Left ventricle myocardium inferior (tissue), 1 donor: ENCODE measurements around the gene SNRPB. TPM values are rescaled to one million over a fixed set of nuclear protein-coding genes. Genes with fewer than 3 reads are reported as not detected.
"Not testable (repeated sequence)": the region's sequence is repeated elsewhere in the genome, so short reads cannot be mapped to it uniquely, and the experiment has no call there.

Experiments
- DNase-seq: peaks from one replicate; pipeline ENCODE4 v3.0.0-alpha.2; 2020
- H3K27ac ChIP-seq: fragments of 200-600 bp; replicated peaks from 2 replicates; pipeline ENCODE4 v1.8.0; 2021
- H3K27me3 ChIP-seq: fragments of 200-600 bp; 2 replicates; pipeline ENCODE4 v1.8.0; 2021; ENCODE audit warnings: low read depth
- H3K36me3 ChIP-seq: fragments of 200-600 bp; 2 replicates; pipeline ENCODE4 v1.8.0; 2021
- H3K4me1 ChIP-seq: fragments of 200-600 bp; 2 replicates; pipeline ENCODE4 v1.8.0; 2021
- H3K4me3 ChIP-seq: fragments of 200-600 bp; 2 replicates; pipeline ENCODE4 v1.8.0; 2021; ENCODE audit warnings: mild to moderate bottlenecking, moderate library complexity
- H3K9me3 ChIP-seq: fragments of 200-600 bp; replicated peaks from 2 replicates; pipeline ENCODE4 v1.8.0; 2021
- CTCF ChIP-seq: fragments of 200-600 bp; IDR thresholded peaks from 2 replicates; pipeline ENCODE4 v1.8.0; 2021; ENCODE audit warnings: antibody characterized with exemption, mild to moderate bottlenecking, borderline replicate concordance
- intact Hi-C: fragments of 100-400 bp; cut with micrococcal nuclease; formaldehyde crosslinking; loops from one replicate; pipeline ENCODE4 v1.11.0; 2022
- total RNA-seq: library from RNA; stranded (reverse); fragmentation: NEBNext Ultra II Directional; extraction: Animal tissue kit (Norgen Biotek cat#: 25700); gene quantifications from one replicate; pipeline ENCODE4 v1.2.1, GENCODE V29; 2021
- donor health status: DM: no; HTN: yes; CAD: no; lungs with severe emphysema.

SNRPB gene
- total RNA-seq, 1 donor from 2014 or later: 49.3 TPM

DNA sequence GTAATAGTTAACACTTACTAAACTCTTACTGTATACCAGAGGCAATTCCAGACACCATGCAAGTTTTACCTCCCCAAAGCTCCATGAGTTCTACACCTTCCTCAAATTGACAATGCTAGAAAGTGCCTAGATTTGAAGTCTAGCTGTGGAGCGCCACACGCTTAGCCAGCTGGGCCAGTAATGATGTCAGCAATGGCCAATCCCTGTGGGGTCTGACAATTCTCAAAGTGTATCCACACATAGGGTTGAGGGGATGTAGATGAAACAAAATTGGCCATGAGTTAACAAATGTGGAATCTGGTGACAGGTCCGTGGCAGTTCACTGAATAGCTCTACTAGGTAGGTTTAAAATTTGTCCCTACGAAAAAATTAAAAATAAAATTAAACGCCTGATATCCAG, 36.9 kb upstream of the SNRPB start:
- Histone ChIP-seq H3K27me3 (no peaks in the 10 kb centered on the region), H3K4me3 (peak overlapping the region; percentile 95), H3K36me3 (no peaks in the 10 kb centered on the region), H3K27ac (no peak overlapping the region), H3K4me1 (peaks cover 28% of the 10 kb centered on the region), H3K9me3 (no peaks in the 10 kb centered on the region)
- DNase-seq: no peak
- intact Hi-C loops: no loop called here
- no peak for TF ChIP-seq CTCF

- H3K36me3 ChIP-seq, H3K27ac ChIP-seq, H3K4me3 ChIP-seq, H3K9me3 ChIP-seq, H3K27me3 ChIP-seq, DNase-seq, intact Hi-C loops: not testable (repeated sequence)
- peaks cover 28% of the 10 kb centered on the region for H3K4me1 ChIP-seq
Measured at GRCh38 chr20:2506426-2506825, 35.8 kb upstream of the SNRPB start.

DNA sequence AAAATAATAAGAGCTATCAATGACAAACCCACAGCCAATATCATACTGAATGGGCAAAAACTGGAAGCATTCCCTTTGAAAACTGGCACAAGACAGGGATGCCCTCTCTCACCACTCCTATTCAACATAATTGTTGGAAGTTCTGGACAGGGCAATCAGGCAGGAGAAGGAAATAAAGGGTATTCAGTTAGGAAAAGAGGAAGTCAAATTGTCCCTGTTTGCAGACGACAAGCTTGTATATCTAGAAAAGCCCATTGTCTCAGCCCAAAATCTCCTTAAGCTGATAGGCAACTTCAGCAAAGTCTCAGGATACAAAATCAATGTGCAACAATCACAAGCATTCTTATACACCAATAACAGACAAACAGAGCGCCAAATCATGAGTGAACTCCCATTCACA, 34.2 kb upstream of the SNRPB start:
- peaks cover 12% of the 10 kb centered on the region for H3K36me3 ChIP-seq
- H3K27me3 ChIP-seq, intact Hi-C loops, DNase-seq, H3K27ac ChIP-seq, H3K4me3 ChIP-seq, H3K9me3 ChIP-seq: not testable (repeated sequence)
- H3K4me1 ChIP-seq: peaks cover 28% of the 10 kb centered on the region

- H3K4me3 ChIP-seq, H3K27me3 ChIP-seq, H3K9me3 ChIP-seq, intact Hi-C loops, DNase-seq, H3K27ac ChIP-seq: not testable (repeated sequence)
- Histone ChIP-seq H3K36me3 (peaks cover 27% of the 10 kb centered on the region), H3K4me1 (peaks cover 11% of the 10 kb centered on the region)
Measured at GRCh38 chr20:2502808-2503384, 32.3 kb upstream of the SNRPB start.

DNA sequence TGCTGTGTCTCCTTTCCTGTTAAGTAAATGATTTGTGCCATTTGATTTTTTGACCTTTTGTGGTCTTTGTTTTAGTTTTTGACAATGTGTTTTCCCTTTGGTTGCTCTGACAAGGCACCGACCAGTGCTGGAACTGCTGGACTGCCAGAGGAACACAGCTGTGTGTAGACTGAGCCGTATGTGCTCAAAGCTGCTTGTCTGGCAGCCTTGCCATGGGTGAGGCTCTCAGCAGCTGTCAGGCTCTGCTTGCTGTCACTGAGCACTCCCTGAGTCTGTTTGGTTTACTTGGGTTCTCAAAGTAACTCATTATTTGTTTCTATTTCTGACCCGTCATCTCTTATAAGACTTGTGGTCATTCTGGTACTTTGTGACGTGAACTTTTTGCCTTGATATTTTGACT, 15.1 kb upstream of the SNRPB start:
- H3K4me3 ChIP-seq: no peak overlapping the region
- peak; percentile 56 for DNase-seq
- TF ChIP-seq CTCF: no peak
- H3K36me3 ChIP-seq: peaks cover 91% of the 10 kb centered on the region
- peaks cover 17% of the 10 kb centered on the region for H3K4me1 ChIP-seq
- H3K27me3 ChIP-seq: no peaks in the 10 kb centered on the region
- peaks cover 2% of the 10 kb centered on the region for H3K9me3 ChIP-seq
- intact Hi-C loops: no loop called here
- H3K27ac ChIP-seq: peak overlapping the region; percentile 59

DNA sequence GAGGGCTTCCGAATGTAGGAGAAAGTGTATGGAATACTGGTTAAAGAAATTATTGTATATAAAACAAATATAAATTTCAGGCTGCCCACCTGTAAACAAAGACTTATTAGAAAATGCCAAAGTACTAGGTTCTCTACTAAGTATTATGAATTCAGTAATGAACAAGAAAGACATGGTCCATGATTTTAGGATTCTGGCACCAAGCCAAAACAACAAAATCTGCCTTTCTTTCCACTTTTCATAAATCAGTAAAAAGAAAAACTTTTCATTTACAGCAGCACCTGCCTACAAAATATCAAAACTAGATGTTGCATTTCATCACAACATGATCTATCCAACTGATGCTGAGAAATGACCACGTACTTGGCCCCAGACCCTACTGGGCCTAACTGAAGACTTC, 14.5 kb upstream of the SNRPB start:
- H3K9me3 ChIP-seq: peaks cover 7% of the 10 kb centered on the region
- peaks cover 91% of the 10 kb centered on the region for H3K36me3 ChIP-seq
- peak overlapping the region; percentile 59 for H3K27ac ChIP-seq
- no peaks in the 10 kb centered on the region for H3K27me3 ChIP-seq
- no peak for TF ChIP-seq CTCF
- DNase-seq: no peak
- intact Hi-C loops: no loop called here
- peaks cover 17% of the 10 kb centered on the region for H3K4me1 ChIP-seq
- no peak overlapping the region for H3K4me3 ChIP-seq

DNA sequence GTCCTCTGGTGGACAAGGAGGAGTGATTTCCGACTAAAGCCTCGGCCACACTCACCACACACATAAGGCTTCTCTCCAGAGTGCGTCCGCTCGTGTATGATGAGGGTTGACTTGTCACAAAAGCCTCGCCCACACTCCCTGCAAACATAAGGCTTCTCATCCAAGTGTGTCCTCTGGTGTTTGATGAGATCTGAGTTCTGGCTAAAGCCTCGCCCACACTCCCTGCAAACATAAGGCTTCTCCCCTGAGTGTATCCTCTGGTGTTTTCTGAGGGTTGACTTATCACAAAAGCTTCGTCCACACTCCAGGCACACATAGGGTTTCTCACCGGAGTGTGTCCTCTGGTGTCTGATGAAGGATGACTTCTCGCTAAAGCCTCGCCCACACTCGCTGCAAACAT, 12.9 kb upstream of the SNRPB start:
- no peak for TF ChIP-seq CTCF
- Histone ChIP-seq H3K9me3 (peaks cover 7% of the 10 kb centered on the region), H3K27ac (no peak overlapping the region), H3K4me1 (peaks cover 17% of the 10 kb centered on the region), H3K27me3 (no peaks in the 10 kb centered on the region), H3K36me3 (peaks cover 79% of the 10 kb centered on the region), H3K4me3 (no peak overlapping the region)
- DNase-seq: no peak
- intact Hi-C loops: no loop called here
